Left lung (tissue), 10 donors: ENCODE data around the gene ARHGAP35. TPM values are rescaled to one million over a fixed set of nuclear protein-coding genes. Genes with fewer than 3 reads are reported as not detected.

Experiments
- ATAC-seq: fragments of 200-7000 bp; cut with Tn5 transposase; one replicate; pipeline ENCODE4 v1.9.1; 2020; ENCODE audit warnings: moderate library complexity
- DNase-seq, 4 donors: peaks; one replicate each; pipeline ENCODE4 v3.0.0-alpha.2; 2013 to 2020
- H3K27ac ChIP-seq, 2 donors: fragments of 200-600 bp; sonication (generic) in 1 of 2; one replicate each; pipeline versions ENCODE4 v1.5.0 to v1.8.0; 2020 to 2021
- H3K27me3 ChIP-seq, 2 donors: fragments of 200-600 bp; sonication (generic) in 1 of 2; one replicate each; pipeline versions ENCODE4 v1.5.0 to v1.8.0; 2020 to 2021
- H3K36me3 ChIP-seq, 2 donors: fragments of 200-600 bp; sonication (generic) in 1 of 2; one replicate each; pipeline versions ENCODE4 v1.5.0 to v1.8.0; 2020 to 2021
- H3K4me1 ChIP-seq, 2 donors: fragments of 200-600 bp; one replicate each; pipeline ENCODE4 v1.8.0; 2021
- H3K4me3 ChIP-seq, 2 donors: fragments of 200-600 bp; sonication (generic) in 1 of 2; one replicate each; pipeline versions ENCODE4 v1.5.0 to v1.8.0; 2020 to 2021; ENCODE audit warnings: mild to moderate bottlenecking in 1 of 2
- H3K9me3 ChIP-seq, 2 donors: fragments of 200-600 bp; sonication (generic) in 1 of 2; one replicate each; pipeline versions ENCODE4 v1.5.0 to v1.8.0; 2020 to 2021
- CTCF ChIP-seq, 2 donors: fragments of 200-600 bp; sonication (generic) in 1 of 2; IDR thresholded peaks; one replicate each; pipeline versions ENCODE4 v1.5.0 to v1.8.0; 2021; ENCODE audit warnings: antibody characterized with exemption in 2 of 2
- intact Hi-C, 2 donors: fragments of 100-400 bp; cut with DNase I; formaldehyde crosslinking; loops; one replicate each; pipeline versions ENCODE4 v1.11.2 to v1.14.2; 2022
- polyA plus RNA-seq, 6 donors: library from polyadenylated mRNA; unstranded; fragments of 120-200 nt; gene quantifications; one replicate each; pipeline ENCODE4 v1.2.1, GENCODE V29; 2013; ENCODE audit not compliant: insufficient read length in 6 of 6
- total RNA-seq, 2 donors: library from RNA; stranded (reverse); fragmentation: NEBNext Ultra II Directional; extraction: Animal tissue kit (Norgen Biotek cat#: 25700); gene quantifications; one replicate each; pipeline ENCODE4 v1.2.1, GENCODE V29; 2021
- donor health status: DM: no; HTN: yes; CAD: no.
- donor health status: DM: no; HTN: no; CAD: no.

Gene ARHGAP35
- total and polyA plus RNA-seq, 8 donors, result 35.2 to 54.6 (median 49.7) TPM

DNA sequence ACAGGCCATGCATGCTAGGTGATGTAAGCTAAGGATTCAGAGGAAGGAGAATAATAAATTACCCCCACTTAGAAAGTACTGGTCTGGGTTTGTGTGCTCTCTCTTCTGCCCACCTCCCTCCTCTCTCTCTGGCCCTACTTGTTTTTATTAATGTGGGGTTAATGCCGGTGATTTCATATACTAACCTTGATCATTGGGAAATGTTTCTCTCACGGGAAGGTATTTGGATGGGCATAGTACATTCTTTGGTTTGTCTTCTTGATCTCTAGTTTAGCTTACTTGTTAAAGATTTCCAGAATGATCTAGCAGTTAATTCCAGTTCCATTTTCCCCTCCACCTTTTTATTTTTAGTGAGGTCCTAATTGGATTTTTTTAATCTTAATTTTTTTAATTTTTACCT, 24.6 kb downstream of the ARHGAP35 start:
- H3K27me3 ChIP-seq, result no peaks in the 10 kb centered on the region
- DNase-seq (no peak), ATAC-seq (no peak)
- intact Hi-C loops, result no loop called here
- no peaks in the 10 kb centered on the region for H3K9me3 ChIP-seq
- H3K36me3 ChIP-seq, result no peaks in the 10 kb centered on the region
- no peak overlapping the region for H3K4me3 ChIP-seq
- no peak for TF ChIP-seq CTCF (IDR thresholded peaks at IDR 0.05)
- peaks cover 0 to 18% of the 10 kb centered on the region in 2 donors for H3K4me1 ChIP-seq
- H3K27ac ChIP-seq, result no peak overlapping the region

DNA sequence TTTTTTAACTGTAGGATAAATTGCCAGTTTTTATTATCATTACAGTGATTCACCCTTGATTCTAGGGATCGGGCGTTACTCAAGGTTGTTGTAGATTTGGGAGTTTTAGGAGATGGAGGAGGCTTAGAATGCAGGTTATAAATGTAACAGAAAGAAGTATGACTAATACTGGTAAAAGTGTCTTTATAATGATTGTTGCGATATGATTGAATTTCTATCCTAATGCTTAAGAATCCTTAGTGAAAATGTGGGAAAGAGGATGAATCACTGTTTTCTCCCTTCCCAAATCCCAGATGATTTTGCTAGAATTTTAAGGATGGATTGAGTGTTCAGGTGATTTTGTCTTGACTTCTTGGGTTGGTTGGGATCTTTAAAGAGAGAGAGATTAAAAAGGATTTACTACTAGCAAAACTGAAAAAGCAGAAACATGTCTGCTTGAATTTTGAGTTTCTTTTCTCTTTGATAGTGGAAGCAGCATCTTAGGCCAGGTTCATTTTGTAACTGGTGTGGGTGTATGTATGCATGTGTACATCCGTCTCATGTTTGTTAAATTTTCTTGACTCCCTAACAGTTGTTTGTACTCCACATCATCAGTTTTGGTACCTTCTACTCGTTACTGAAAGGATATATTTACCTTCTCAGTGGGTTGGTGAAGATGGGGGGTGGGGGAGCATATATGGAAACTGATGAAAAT, 25.9 kb downstream of the ARHGAP35 start:
- no peak overlapping the region for H3K4me3 ChIP-seq
- peaks cover 0 to 18% of the 10 kb centered on the region in 2 donors for H3K4me1 ChIP-seq
- H3K27ac ChIP-seq, result no peak overlapping the region
- no peaks in the 10 kb centered on the region for H3K27me3 ChIP-seq
- no peak for TF ChIP-seq CTCF (IDR thresholded peaks at IDR 0.05)
- no peaks in the 10 kb centered on the region for H3K9me3 ChIP-seq
- intact Hi-C loops, result no loop called here
- no peak for ATAC-seq
- no peaks in the 10 kb centered on the region for H3K36me3 ChIP-seq
- no peak for DNase-seq

DNA sequence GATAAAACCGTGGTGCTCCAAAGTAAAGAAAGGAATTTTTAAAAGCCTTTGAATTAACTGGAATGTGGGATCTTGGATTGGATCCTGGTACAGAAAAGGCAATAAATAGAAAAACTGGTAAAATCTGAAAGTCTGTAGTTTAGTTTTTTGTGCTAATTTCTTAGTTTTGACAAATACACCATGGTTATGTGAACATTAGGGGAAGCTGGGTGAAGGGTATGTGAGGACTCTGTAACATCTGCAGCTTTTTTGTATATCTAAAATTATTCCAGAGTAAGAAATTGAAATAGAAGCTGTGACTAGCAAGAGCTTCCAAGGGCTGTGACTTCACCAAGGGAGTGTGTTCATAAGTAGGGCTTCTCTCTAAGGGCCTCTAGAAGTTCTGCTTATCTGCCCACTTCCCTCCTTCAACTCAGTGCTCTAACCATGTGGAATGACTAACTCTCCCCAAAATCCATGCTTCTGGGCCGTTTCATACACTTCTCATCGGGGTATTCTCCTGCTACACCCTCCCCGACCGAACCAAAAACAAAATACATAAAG, 26.5 kb downstream of the ARHGAP35 start:
- TF ChIP-seq CTCF (IDR thresholded peaks at IDR 0.05), result no peak
- peaks cover 0 to 14% of the 10 kb centered on the region in 2 donors for H3K4me1 ChIP-seq
- no peaks in the 10 kb centered on the region for H3K27me3 ChIP-seq
- no peak overlapping the region for H3K4me3 ChIP-seq
- H3K9me3 ChIP-seq, result no peaks in the 10 kb centered on the region
- H3K36me3 ChIP-seq, result no peaks in the 10 kb centered on the region
- no peak overlapping the region for H3K27ac ChIP-seq
- intact Hi-C loops, result no loop called here
- DNase-seq (no peak), ATAC-seq (peak; percentile 76)

- peak; percentile 71 for ATAC-seq
- H3K4me1 ChIP-seq, result peaks cover 0 to 7% of the 10 kb centered on the region in 2 donors
- H3K4me3 ChIP-seq, result no peak overlapping the region
- H3K27me3 ChIP-seq, result no peaks in the 10 kb centered on the region
- H3K36me3 ChIP-seq, result no peaks in the 10 kb centered on the region
- H3K9me3 ChIP-seq, result no peaks in the 10 kb centered on the region
- intact Hi-C loops, result no loop called here
- no peak for DNase-seq
- no peak overlapping the region for H3K27ac ChIP-seq
- no peak for TF ChIP-seq CTCF (IDR thresholded peaks at IDR 0.05)
Observed at GRCh38 chr19:46890423-46891170, 29.8 kb downstream of the ARHGAP35 start.
